ENCODE data around the gene PPP5C. TPM values are rescaled to one million over a fixed set of nuclear protein-coding genes. Genes with fewer than 3 reads are reported as not detected.

PPP5C gene
- total RNA-seq, 1 experiment from 2014 or later: 58.1 TPM

DNA sequence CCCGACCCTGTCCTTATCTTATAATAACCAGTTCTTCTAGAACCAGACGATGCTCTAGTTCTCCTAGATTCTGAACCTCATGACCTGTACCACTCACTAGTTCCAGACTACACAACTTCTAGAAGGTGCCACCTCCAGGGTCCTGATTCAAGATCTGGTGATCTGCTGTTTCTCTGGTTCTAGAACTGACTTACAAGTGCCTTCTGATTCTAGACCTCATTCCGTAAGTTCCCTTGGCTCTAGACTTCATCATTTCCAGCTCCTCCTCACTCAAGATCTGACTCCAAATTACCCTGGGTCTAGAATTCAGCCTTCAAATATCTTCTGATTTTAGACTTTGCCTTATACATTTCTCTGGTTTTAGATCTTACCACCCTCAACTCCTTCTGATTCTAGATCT, 5.0 kb upstream of the PPP5C start:
- in situ Hi-C loops (cut with HindIII; ENCODE audit: low pct_unique_long_range_greater_than_20kb, low sequenced_read_pairs): no loop called here
- H3K4me1 ChIP-seq (ENCODE audit: control insufficient read depth, insufficient read depth, low read length): no peaks in the 10 kb centered on the region
- no TSS peak for BruUV-seq (replicated peaks)
- TF ChIP-seq SIN3A (IDR thresholded peaks at IDR 0.05; ENCODE audit: borderline replicate concordance, insufficient read depth, low read depth, low read length) (no peak), POLR2AphosphoS5 (IDR thresholded peaks at IDR 0.05; ENCODE audit: low read depth, low read length) (no peak), TCF7L2 (IDR thresholded peaks at IDR 0.05; ENCODE audit: low read depth, low read length) (no peak), CTCF (IDR thresholded peaks at IDR 0.05) (no peak)
- TF ChIP-seq, protein P1, sequence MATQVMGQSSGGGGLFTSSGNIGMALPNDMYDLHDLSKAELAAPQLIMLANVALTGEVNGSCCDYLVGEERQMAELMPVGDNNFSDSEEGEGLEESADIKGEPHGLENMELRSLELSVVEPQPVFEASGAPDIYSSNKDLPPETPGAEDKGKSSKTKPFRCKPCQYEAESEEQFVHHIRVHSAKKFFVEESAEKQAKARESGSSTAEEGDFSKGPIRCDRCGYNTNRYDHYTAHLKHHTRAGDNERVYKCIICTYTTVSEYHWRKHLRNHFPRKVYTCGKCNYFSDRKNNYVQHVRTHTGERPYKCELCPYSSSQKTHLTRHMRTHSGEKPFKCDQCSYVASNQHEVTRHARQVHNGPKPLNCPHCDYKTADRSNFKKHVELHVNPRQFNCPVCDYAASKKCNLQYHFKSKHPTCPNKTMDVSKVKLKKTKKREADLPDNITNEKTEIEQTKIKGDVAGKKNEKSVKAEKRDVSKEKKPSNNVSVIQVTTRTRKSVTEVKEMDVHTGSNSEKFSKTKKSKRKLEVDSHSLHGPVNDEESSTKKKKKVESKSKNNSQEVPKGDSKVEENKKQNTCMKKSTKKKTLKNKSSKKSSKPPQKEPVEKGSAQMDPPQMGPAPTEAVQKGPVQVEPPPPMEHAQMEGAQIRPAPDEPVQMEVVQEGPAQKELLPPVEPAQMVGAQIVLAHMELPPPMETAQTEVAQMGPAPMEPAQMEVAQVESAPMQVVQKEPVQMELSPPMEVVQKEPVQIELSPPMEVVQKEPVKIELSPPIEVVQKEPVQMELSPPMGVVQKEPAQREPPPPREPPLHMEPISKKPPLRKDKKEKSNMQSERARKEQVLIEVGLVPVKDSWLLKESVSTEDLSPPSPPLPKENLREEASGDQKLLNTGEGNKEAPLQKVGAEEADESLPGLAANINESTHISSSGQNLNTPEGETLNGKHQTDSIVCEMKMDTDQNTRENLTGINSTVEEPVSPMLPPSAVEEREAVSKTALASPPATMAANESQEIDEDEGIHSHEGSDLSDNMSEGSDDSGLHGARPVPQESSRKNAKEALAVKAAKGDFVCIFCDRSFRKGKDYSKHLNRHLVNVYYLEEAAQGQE (IDR thresholded peaks at IDR 0.05; ENCODE audit: insufficient read depth in 1 of 2, low read depth in 2 of 2, low read length in 1 of 2): no peak
- no peak overlapping the region for H3K4me3 ChIP-seq (ENCODE audit: low read depth in 2 of 2, low read length in 2 of 2)
- DNase-seq (ENCODE audit: low read depth, low spot score): no peak
- no peaks in the 10 kb centered on the region for H3K9me3 ChIP-seq (ENCODE audit: control insufficient read depth, insufficient read depth, low read depth, low read length)
- no peak for ATAC-seq
- POLR2A ChIA-PET: no interaction called here
- CTCF ChIA-PET: no interaction called here
- intact Hi-C loops (cut with micrococcal nuclease; ENCODE audit: unreplicated experiment): no loop called here
- no peaks in the 10 kb centered on the region for H3K27me3 ChIP-seq (ENCODE audit: control insufficient read depth, insufficient read depth, low read length)
- no peak overlapping the region for H3K27ac ChIP-seq (ENCODE audit: low read length)
- H3K36me3 ChIP-seq (ENCODE audit: control insufficient read depth, insufficient read depth, low read length): no peaks in the 10 kb centered on the region

DNA sequence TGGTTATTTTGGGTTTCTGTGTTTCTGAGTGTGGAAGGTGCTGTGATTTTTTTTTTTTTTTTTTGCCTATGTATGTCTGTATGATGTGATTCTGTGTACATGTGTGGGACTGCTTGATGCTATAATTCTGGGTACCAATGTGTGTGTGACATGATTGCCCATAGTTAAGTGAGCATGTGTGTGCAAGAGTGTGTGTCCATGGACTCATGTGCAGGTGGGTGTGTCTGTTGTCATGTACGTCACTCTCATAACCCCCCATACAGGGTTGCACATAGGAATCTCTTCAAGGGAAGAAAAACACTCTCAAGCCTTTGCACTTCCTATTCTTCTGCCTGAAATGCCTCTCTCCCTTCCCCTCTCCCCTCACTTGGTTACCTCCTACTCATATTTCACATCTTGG, 2.5 kb upstream of the PPP5C start:
- no peaks in the 10 kb centered on the region for H3K9me3 ChIP-seq (ENCODE audit: control insufficient read depth, insufficient read depth, low read depth, low read length)
- H3K4me1 ChIP-seq (ENCODE audit: control insufficient read depth, insufficient read depth, low read length): peaks cover 3% of the 10 kb centered on the region; the same call in 1 of the 2 replicates
- POLR2A ChIA-PET: no interaction called here
- no peak overlapping the region for H3K27ac ChIP-seq (ENCODE audit: low read length)
- BruUV-seq (replicated peaks): no TSS peak
- no peaks in the 10 kb centered on the region for H3K36me3 ChIP-seq (ENCODE audit: control insufficient read depth, insufficient read depth, low read length)
- no peak overlapping the region for H3K4me3 ChIP-seq (ENCODE audit: low read depth in 2 of 2, low read length in 2 of 2)
- no peaks in the 10 kb centered on the region for H3K27me3 ChIP-seq (ENCODE audit: control insufficient read depth, insufficient read depth, low read length)
- in situ Hi-C loops (cut with HindIII; ENCODE audit: low pct_unique_long_range_greater_than_20kb, low sequenced_read_pairs) (no loop called here), intact Hi-C loops (cut with micrococcal nuclease; ENCODE audit: unreplicated experiment) (no loop called here)
- DNase-seq (ENCODE audit: low read depth, low spot score) (no peak), ATAC-seq (no peak)
- TF ChIP-seq, protein P1 (IDR thresholded peaks at IDR 0.05; ENCODE audit: insufficient read depth in 1 of 2, low read depth in 2 of 2, low read length in 1 of 2): no peak
- CTCF ChIA-PET: no interaction called here

All from Panc1 (cell line).